GM12878 (cell line): ENCODE measurements around the gene INTS7. TPM values are rescaled to one million over a fixed set of nuclear protein-coding genes. Genes with fewer than 3 reads are reported as not detected.

ENCODE experiments used
- ATAC-seq: fragments of 200-7000 bp; cut with Tn5 transposase; 3 replicates; pipeline ENCODE4 v1.9.1; 2020; ENCODE audit warnings: mild to moderate bottlenecking, moderate library complexity
- BruUV-seq: library from RNA; stranded (reverse); fragments of 400-500 nt; replicated peaks from 2 replicates; lab custom pipeline; 2021; lab: Mats Ljungman, UMichigan
- CTCF ChIA-PET: fragments of 300-600 bp; sonication (Branson Sonifier 250); formaldehyde crosslinking; extraction: SDS; loops from one replicate; lab custom pipeline; 2021; ENCODE audit warnings: inconsistent platforms; lab: Yijun Ruan, JAX
- POLR2A ChIA-PET: fragments of 350-600 bp; formaldehyde crosslinking; extraction: SDS; loops from one replicate; lab custom pipeline; 2021; ENCODE audit warnings: inconsistent platforms; lab: Charles Lee
- RAD21 ChIA-PET: fragments of 300-600 bp; sonication (Branson Sonifier 250); formaldehyde crosslinking; loops from one replicate; lab custom pipeline; 2023; ENCODE audit warnings: antibody characterized with exemption; ENCODE audit not compliant: unreplicated experiment; lab: Charles Lee
- SMC1A ChIA-PET: fragments of 300-600 bp; sonication (Branson Sonifier 250); formaldehyde crosslinking; loops from one replicate; lab custom pipeline; 2023; ENCODE audit not compliant: unreplicated experiment, uncharacterized antibody; lab: Charles Lee
- DNase-seq: peaks from one replicate; pipeline ENCODE4 v3.0.0-alpha.2; 2011; ENCODE audit warnings: low read depth, low spot score
- FAIRE-seq: peaks from 3 replicates; lab custom pipeline; 2011; peaks lifted over from hg19 to GRCh38; lab: Jason Lieb, UNC
- H2AFZ ChIP-seq: 2 replicates; pipeline ENCODE4 v1.6.0; 2011; ENCODE audit warnings: low read depth, low read length, control low read depth; ENCODE audit not compliant: control insufficient read depth
- H3K27ac ChIP-seq: 2 replicates; pipeline ENCODE4 v1.5.1; 2011; ENCODE audit warnings: control low read depth; ENCODE audit not compliant: control insufficient read depth, insufficient read depth
- H3K27me3 ChIP-seq, 2 experiments: replicated peaks in 1 of 2; 2 replicates each; pipeline versions ENCODE4 v1.6.0 to v1.6.1; 2011; ENCODE audit warnings: low read length in 1 of 2; ENCODE audit not compliant: control insufficient read depth in 2 of 2, insufficient read depth in 2 of 2
- H3K36me3 ChIP-seq, 2 experiments: 2 replicates each; pipeline ENCODE4 v1.5.1; 2011; ENCODE audit warnings: low read length in 1 of 2; ENCODE audit not compliant: control insufficient read depth in 2 of 2, insufficient read depth in 2 of 2
- H3K4me1 ChIP-seq: 2 replicates; pipeline ENCODE4 v1.6.1; 2011; ENCODE audit warnings: mild to moderate bottlenecking, low read length, moderate library complexity, mixed read lengths; ENCODE audit not compliant: control insufficient read depth, insufficient read depth
- H3K4me2 ChIP-seq: 2 replicates; pipeline ENCODE4 v1.6.0; 2011; ENCODE audit warnings: control low read depth; ENCODE audit not compliant: control insufficient read depth, insufficient read depth
- H3K4me3 ChIP-seq: fragments of 200-600 bp; sonication (generic); 2 replicates; pipeline ENCODE4 v1.5.1; 2016
- H3K79me2 ChIP-seq: 2 replicates; pipeline ENCODE4 v1.6.0; 2011; ENCODE audit warnings: low read length; ENCODE audit not compliant: control insufficient read depth, insufficient read depth
- H3K9ac ChIP-seq: 2 replicates; pipeline ENCODE4 v1.8.0; 2011; ENCODE audit warnings: low read length, control low read depth, mixed read lengths; ENCODE audit not compliant: control insufficient read depth, insufficient read depth
- H3K9me3 ChIP-seq: replicated peaks from 3 replicates; pipeline ENCODE4 v1.5.1; 2011; ENCODE audit warnings: mild to moderate bottlenecking, low read length; ENCODE audit not compliant: control insufficient read depth, insufficient read depth
- H4K20me1 ChIP-seq: 2 replicates; pipeline ENCODE4 v1.6.0; 2011; ENCODE audit not compliant: control insufficient read depth, insufficient read depth
- CBX5 ChIP-seq: sonication (generic); IDR thresholded peaks from 2 replicates; pipeline ENCODE4 v1.6.1; 2016; ENCODE audit warnings: low read depth, moderate library complexity, mild to moderate bottlenecking, inconsistent platforms
- DPF2 ChIP-seq: fragments of 450-650 bp; IDR thresholded peaks from 2 replicates; pipeline ENCODE4 v1.6.1; 2017; ENCODE audit warnings: mild to moderate bottlenecking
- GATAD2B ChIP-seq: fragments of 450-650 bp; conservative IDR thresholded peaks from 2 replicates; pipeline ENCODE4 v1.6.1; 2017; ENCODE audit warnings: low read depth, mild to moderate bottlenecking, moderate library complexity
- MYC ChIP-seq: IDR thresholded peaks from 2 replicates; pipeline ENCODE4 v1.6.1; 2011; ENCODE audit warnings: mild to moderate bottlenecking, low read length, moderate library complexity, inconsistent platforms; ENCODE audit not compliant: insufficient read depth, insufficient replicate concordance, insufficient read length, severe bottlenecking
- RAD21 ChIP-seq: IDR thresholded peaks from 2 replicates; pipeline ENCODE4 v1.6.1; 2011; ENCODE audit warnings: mild to moderate bottlenecking, low read depth, low read length, moderate library complexity; ENCODE audit not compliant: insufficient read depth
- SMC3 ChIP-seq: IDR thresholded peaks from 2 replicates; pipeline ENCODE4 v1.6.1; 2011; ENCODE audit warnings: low read length, improper control_type of control experiment, borderline replicate concordance
- TCF12 ChIP-seq: IDR thresholded peaks from 2 replicates; pipeline ENCODE4 v1.6.1; 2011; ENCODE audit warnings: low read depth, mild to moderate bottlenecking, low read length
- YBX1 ChIP-seq: fragments of 450-650 bp; IDR thresholded peaks from 2 replicates; pipeline ENCODE4 v1.6.1; 2016; ENCODE audit warnings: antibody characterized with exemption
- ZBTB4 ChIP-seq: fragments of 450-650 bp; formaldehyde crosslinking; IDR thresholded peaks from 2 replicates; pipeline ENCODE4 v1.4.0; 2022; ENCODE audit warnings: mild to moderate bottlenecking, moderate library complexity
- WGBS: methylation state at CpG from one replicate; pipeline ENCODE4 v1.1.6; 2016; ENCODE audit warnings: low lambda C conversion rate; ENCODE audit not compliant: insufficient replicate concordance, insufficient coverage; ENCODE audit errors: missing lambda C conversion rate; 5-methylcytosine and 5-hydroxymethylcytosine counted together
- in situ Hi-C: fragments of 300-500 bp; cut with MboI; formaldehyde crosslinking; loops from 9 replicates; pipeline ENCODE4 v1.14.3; 2018; ENCODE audit warnings: mixed read lengths
- intact Hi-C: fragments of 100-400 bp; cut with micrococcal nuclease; formaldehyde crosslinking; loops from one replicate; pipeline ENCODE4 v1.14.2; 2022; ENCODE audit not compliant: unreplicated experiment
- polyA plus RNA-seq, 11 experiments: library from polyadenylated mRNA; depleted of rRNA in 4 of 11; unstranded in 6 of 11; stranded (reverse) in 5 of 11; fragments of >200 nt; fragmentation: Nextera tagmentation in 4 of 11; fragmentation: Illumina TruSeq in 1 of 11; extraction: Ambion mirVana in 4 of 11; extraction: Trizol in 1 of 11; gene quantifications; 1 replicate in 1 of 11; 2 replicates in 10 of 11; pipeline versions ENCODE4 v1.2.1 to v1.2.3, GENCODE V29; 2011 to 2016; ENCODE audit warnings: inconsistent platforms in 2 of 11, missing spikeins in 2 of 11, low read depth in 1 of 11
- total RNA-seq, 4 experiments: library from RNA; depleted of rRNA in 3 of 4; stranded (reverse); fragments of >200 nt in 3 of 4; fragmentation: Illumina TruSeq in 1 of 4; extraction: Trizol in 1 of 4; gene quantifications; 2 replicates each; pipeline versions ENCODE4 v1.2.1 to v1.2.3, GENCODE V29; 2013 to 2021
- TF ChIP-seq, protein P1 (sequence below): IDR thresholded peaks from 2 replicates; pipeline ENCODE4 v1.6.1; 2012; ENCODE audit warnings: mild to moderate bottlenecking, low read depth, low read length

The INTS7 gene
- total and polyA plus RNA-seq, 10 of the 15 experiments (the other 5 are each of a cell fraction or from before 2014, with no cell fraction given) = 17.1 to 49.1 (median 26.8) TPM

DNA sequence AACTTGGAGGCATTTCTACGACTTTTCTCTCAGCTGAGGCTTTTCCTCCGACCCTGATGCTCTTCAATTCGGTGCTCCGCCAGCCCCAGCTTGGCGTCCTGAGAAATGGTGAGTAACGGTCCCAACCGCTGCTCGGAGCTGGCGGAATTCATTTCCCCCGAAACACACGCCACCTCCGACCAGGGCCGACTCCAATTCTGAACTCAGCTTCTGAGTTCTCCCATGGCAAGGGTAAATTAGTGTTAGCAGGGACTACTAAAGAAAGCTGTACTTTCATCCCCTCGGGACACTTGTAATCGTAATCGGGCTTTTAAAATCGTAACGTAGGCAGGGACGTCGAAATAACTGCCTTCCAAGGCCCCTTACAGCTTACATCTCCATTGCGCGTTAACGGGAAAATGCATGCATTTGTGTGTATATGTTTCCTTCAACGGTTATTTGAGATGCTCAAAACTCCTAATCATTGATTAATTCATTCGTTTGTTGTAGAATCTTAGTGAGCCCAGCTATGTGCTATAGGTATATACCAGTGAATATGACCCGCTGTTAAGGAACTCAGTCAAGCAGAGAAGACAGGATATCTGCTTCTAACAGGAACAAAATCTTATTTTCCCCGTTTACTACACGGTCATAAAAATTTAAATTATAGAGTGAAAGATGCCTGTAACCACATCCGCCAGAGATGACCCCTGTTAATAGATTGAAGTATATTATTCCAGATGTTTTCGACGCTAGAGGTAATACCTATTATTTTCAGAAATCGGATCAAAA is 663 bp upstream of the INTS7 start (continued):
- TF ChIP-seq ZBTB4 (CRISPR knock-in tag) = 0 out of 2 replicates have a peak, but pooled peaks have one; percentile 9

DNA sequence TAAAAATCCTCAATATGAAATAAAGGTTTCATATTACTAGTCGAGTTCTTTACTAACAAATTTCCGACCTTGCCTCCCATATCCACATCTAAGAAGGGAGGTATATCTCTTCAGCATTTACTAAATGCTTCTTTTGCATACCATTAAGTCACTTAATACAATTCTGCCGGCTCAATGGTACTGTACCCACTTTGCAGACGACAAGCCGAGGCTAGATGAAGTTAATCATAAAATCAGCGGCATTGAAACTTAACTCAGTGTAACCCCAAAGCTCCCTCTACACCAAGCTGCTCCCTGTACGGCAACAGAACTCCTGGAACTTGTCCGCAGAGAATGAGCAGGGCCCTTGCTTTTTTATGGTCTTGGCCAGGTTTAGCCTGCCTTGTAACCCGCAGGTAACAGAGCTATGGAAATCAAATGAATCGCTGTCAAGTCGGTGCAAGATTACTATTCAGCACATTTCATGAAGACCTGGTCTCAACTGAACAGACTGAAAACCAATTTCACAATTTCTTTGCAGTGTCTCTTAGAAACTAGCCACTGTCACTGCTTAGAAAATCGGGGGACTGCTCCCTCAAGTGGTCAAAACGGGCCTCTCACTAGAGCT is 738 bp downstream of the INTS7 start:
- in situ Hi-C loops (loop anchor here (5.0 kb wide), 1 partner anchor 337 kb away; no protein-coding TSS in a partner anchor), intact Hi-C loops (loop anchor here (1.0 to 10.0 kb wide), 6 partner anchors 22 to 460 kb away; partner anchors contain the start of genes LPGAT1 and SLC30A1)
- H3K9ac ChIP-seq = peak overlapping the region; percentile 85
- H3K27ac ChIP-seq = peak overlapping the region; percentile 98
- no peaks in the 10 kb centered on the region for H3K27me3 ChIP-seq
- ChIA-PET POLR2A (interaction anchor here (0.7 to 3.4 kb wide), 11 partner anchors 14 to 427 kb away, joined by 3 to 32 read pairs (median 3); no protein-coding TSS in a partner anchor), RAD21 (interaction anchor here (1.0 to 10.4 kb wide), 31 partner anchors 10 to 421 kb away, joined by 3 to 177 read pairs (median 5); no protein-coding TSS in a partner anchor), SMC1A (interaction anchor here (0.6 to 8.9 kb wide), 40 partner anchors 9 to 422 kb away, joined by 3 to 158 read pairs (median 6); partner anchors contain the start of gene PPP2R5A), CTCF (interaction anchor here (0.5 to 11.8 kb wide), 55 partner anchors 10 to 634 kb away, joined by 3 to 199 read pairs (median 7); partner anchors contain the start of gene NEK2)
- peak overlapping the region; percentile 58 for H2AFZ ChIP-seq
- peaks cover 3% of the 10 kb centered on the region; the same call in 2 of the 3 replicates for H3K9me3 ChIP-seq
- FAIRE-seq = no peak
- H3K4me1 ChIP-seq = peaks cover 23% of the 10 kb centered on the region
- BruUV-seq = no TSS peak
- ATAC-seq = peak; percentile 4
- TF ChIP-seq GATAD2B (0 out of 2 replicates have a peak, but pooled peaks have one; percentile 19), TCF12 (no peak), DPF2 (no peak), RAD21 (peak; percentile 77), CBX5 (0 out of 2 replicates have a peak, but pooled peaks have one; percentile 61), YBX1 (no peak), MYC (no peak), SMC3 (peak; percentile 82)
- TF ChIP-seq, protein P1, sequence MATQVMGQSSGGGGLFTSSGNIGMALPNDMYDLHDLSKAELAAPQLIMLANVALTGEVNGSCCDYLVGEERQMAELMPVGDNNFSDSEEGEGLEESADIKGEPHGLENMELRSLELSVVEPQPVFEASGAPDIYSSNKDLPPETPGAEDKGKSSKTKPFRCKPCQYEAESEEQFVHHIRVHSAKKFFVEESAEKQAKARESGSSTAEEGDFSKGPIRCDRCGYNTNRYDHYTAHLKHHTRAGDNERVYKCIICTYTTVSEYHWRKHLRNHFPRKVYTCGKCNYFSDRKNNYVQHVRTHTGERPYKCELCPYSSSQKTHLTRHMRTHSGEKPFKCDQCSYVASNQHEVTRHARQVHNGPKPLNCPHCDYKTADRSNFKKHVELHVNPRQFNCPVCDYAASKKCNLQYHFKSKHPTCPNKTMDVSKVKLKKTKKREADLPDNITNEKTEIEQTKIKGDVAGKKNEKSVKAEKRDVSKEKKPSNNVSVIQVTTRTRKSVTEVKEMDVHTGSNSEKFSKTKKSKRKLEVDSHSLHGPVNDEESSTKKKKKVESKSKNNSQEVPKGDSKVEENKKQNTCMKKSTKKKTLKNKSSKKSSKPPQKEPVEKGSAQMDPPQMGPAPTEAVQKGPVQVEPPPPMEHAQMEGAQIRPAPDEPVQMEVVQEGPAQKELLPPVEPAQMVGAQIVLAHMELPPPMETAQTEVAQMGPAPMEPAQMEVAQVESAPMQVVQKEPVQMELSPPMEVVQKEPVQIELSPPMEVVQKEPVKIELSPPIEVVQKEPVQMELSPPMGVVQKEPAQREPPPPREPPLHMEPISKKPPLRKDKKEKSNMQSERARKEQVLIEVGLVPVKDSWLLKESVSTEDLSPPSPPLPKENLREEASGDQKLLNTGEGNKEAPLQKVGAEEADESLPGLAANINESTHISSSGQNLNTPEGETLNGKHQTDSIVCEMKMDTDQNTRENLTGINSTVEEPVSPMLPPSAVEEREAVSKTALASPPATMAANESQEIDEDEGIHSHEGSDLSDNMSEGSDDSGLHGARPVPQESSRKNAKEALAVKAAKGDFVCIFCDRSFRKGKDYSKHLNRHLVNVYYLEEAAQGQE = no peak
- peak overlapping the region; percentile 80 for H3K4me3 ChIP-seq
- no peaks in the 10 kb centered on the region for H4K20me1 ChIP-seq
- no peaks in the 10 kb centered on the region for H3K36me3 ChIP-seq
- no peak for DNase-seq
- under 1% methylated on average over 13 of the region's 13 CpGs for WGBS
- H3K79me2 ChIP-seq = peaks cover 86% of the 10 kb centered on the region
- peak overlapping the region; percentile 70 for H3K4me2 ChIP-seq
